WTC11 (cell line): ENCODE results near the gene ABHD6. TPM values are rescaled to one million over a fixed set of nuclear protein-coding genes. Genes with fewer than 3 reads are reported as not detected.

Experiments used
- ATAC-seq: fragments of 200-7000 bp; cut with Tn5 transposase; 2 replicates; pipeline ENCODE4 v1.10.0; 2021; ENCODE audit warnings: mild to moderate bottlenecking, moderate library complexity
- CTCF ChIA-PET: fragments of 300-600 bp; sonication (Branson Sonifier 250); formaldehyde crosslinking; loops from one replicate; lab custom pipeline; 2021; ENCODE audit warnings: antibody characterized with exemption; lab: Charles Lee
- POLR2A ChIA-PET: fragments of 350-600 bp; sonication (Branson Sonifier 250); formaldehyde crosslinking; loops from one replicate; lab custom pipeline; 2021; ENCODE audit warnings: antibody characterized with exemption; lab: Charles Lee
- DNase-seq: peaks from one replicate; pipeline ENCODE4 v3.0.0; 2021; ENCODE audit warnings: low spot score
- H3K27ac Mint-ChIP-seq: 2 replicates; pipeline ENCODE4 v1.8.0; 2021; ENCODE audit warnings: mixed read lengths
- H3K27me3 Mint-ChIP-seq: 2 replicates; pipeline ENCODE4 v1.8.0; 2021; ENCODE audit warnings: low read depth, mild to moderate bottlenecking, moderate library complexity, mixed read lengths
- H3K36me3 Mint-ChIP-seq: 2 replicates; pipeline ENCODE4 v1.8.0; 2021; ENCODE audit warnings: mixed read lengths
- H3K4me1 Mint-ChIP-seq: 2 replicates; pipeline ENCODE4 v1.8.0; 2022; ENCODE audit warnings: mixed read lengths
- H3K4me3 Mint-ChIP-seq: 2 replicates; pipeline ENCODE4 v1.8.0; 2021; ENCODE audit warnings: mild to moderate bottlenecking, moderate library complexity, mixed read lengths
- H3K9me3 Mint-ChIP-seq: 2 replicates; pipeline ENCODE4 v1.8.0; 2021; ENCODE audit warnings: mixed read lengths
- CREM ChIP-seq: sonication (generic); formaldehyde crosslinking; IDR thresholded peaks from 2 replicates; pipeline ENCODE4 v1.8.1; 2022; ENCODE audit warnings: mild to moderate bottlenecking, missing genetic modification reagents, moderate library complexity
- ELF4 ChIP-seq: sonication (generic); formaldehyde crosslinking; IDR thresholded peaks from 2 replicates; pipeline ENCODE4 v1.8.1; 2022; ENCODE audit warnings: low read depth, mild to moderate bottlenecking, moderate library complexity, missing genetic modification reagents
- GABPB1 ChIP-seq: sonication (generic); formaldehyde crosslinking; IDR thresholded peaks from 2 replicates; pipeline ENCODE4 v1.8.1; 2023; ENCODE audit warnings: mild to moderate bottlenecking, missing genetic modification reagents
- GTF2I ChIP-seq: fragments of 250-450 bp; sonication (Bioruptor Pico); conservative IDR thresholded peaks from 2 replicates; pipeline ENCODE4 v1.4.0; 2021; ENCODE audit warnings: mild to moderate bottlenecking
- HMGA2 ChIP-seq: fragments of 250-450 bp; sonication (Bioruptor Pico); IDR thresholded peaks from 2 replicates; pipeline ENCODE4 v1.4.0; 2021; ENCODE audit warnings: mild to moderate bottlenecking, moderate library complexity
- IRF2 ChIP-seq: sonication (generic); formaldehyde crosslinking; IDR thresholded peaks from 2 replicates; pipeline ENCODE4 v1.8.0; 2022; ENCODE audit warnings: low read depth, missing genetic modification reagents, borderline replicate concordance
- SMAD4 ChIP-seq: sonication (generic); formaldehyde crosslinking; IDR thresholded peaks from 2 replicates; pipeline ENCODE4 v1.8.0; 2022; ENCODE audit warnings: mild to moderate bottlenecking, missing genetic modification reagents
- SOX15 ChIP-seq: fragments of 250-450 bp; sonication (Bioruptor Pico); IDR thresholded peaks from 2 replicates; pipeline ENCODE4 v1.9.0; 2021; ENCODE audit warnings: mild to moderate bottlenecking
- USF2 ChIP-seq: sonication (generic); formaldehyde crosslinking; IDR thresholded peaks from 2 replicates; pipeline ENCODE4 v1.8.1; 2023; ENCODE audit warnings: mild to moderate bottlenecking, missing genetic modification reagents, moderate library complexity
- ZSCAN18 ChIP-seq: fragments of 250-450 bp; sonication (Bioruptor Pico); IDR thresholded peaks from 2 replicates; pipeline ENCODE4 v2.1.2; 2022; ENCODE audit warnings: mild to moderate bottlenecking, moderate library complexity
- total RNA-seq: library from RNA; stranded (reverse); gene quantifications from 3 replicates; pipeline ENCODE4 v1.2.3, GENCODE V29; 2021
- TF ChIP-seq, protein P1 (sequence below): sonication (generic); formaldehyde crosslinking; IDR thresholded peaks from 2 replicates; pipeline ENCODE4 v1.8.1; 2023; ENCODE audit warnings: mild to moderate bottlenecking, missing genetic modification reagents
- TF ChIP-seq, protein P2 (sequence below): sonication (generic); formaldehyde crosslinking; IDR thresholded peaks from 2 replicates; pipeline ENCODE4 v1.8.1; 2023; ENCODE audit warnings: mild to moderate bottlenecking, missing genetic modification reagents, moderate library complexity
- TF ChIP-seq, protein P3 (sequence below): fragments of 250-450 bp; sonication (Bioruptor Pico); IDR thresholded peaks from 2 replicates; pipeline ENCODE4 v1.9.0; 2021; ENCODE audit warnings: mild to moderate bottlenecking
- TF ChIP-seq, protein P4 (sequence below): fragments of 250-450 bp; sonication (Bioruptor Pico); IDR thresholded peaks from 2 replicates; pipeline ENCODE4 v1.9.0; 2021; ENCODE audit warnings: mild to moderate bottlenecking, borderline replicate concordance
- TF ChIP-seq, protein P5 (sequence below): sonication (generic); formaldehyde crosslinking; IDR thresholded peaks from 2 replicates; pipeline ENCODE4 v1.8.0; 2022; ENCODE audit warnings: mild to moderate bottlenecking, missing genetic modification reagents
- TF ChIP-seq, protein P6 (sequence below): sonication (generic); formaldehyde crosslinking; IDR thresholded peaks from 2 replicates; pipeline ENCODE4 v1.8.1; 2023; ENCODE audit warnings: mild to moderate bottlenecking, missing genetic modification reagents

The ABHD6 gene
- total RNA-seq, 1 experiment from 2014 or later: 5.4 TPM

GRCh38 chr3:58243976-58244585 is 6.5 kb downstream of the ABHD6 start (continued):
- TF ChIP-seq, protein P1, sequence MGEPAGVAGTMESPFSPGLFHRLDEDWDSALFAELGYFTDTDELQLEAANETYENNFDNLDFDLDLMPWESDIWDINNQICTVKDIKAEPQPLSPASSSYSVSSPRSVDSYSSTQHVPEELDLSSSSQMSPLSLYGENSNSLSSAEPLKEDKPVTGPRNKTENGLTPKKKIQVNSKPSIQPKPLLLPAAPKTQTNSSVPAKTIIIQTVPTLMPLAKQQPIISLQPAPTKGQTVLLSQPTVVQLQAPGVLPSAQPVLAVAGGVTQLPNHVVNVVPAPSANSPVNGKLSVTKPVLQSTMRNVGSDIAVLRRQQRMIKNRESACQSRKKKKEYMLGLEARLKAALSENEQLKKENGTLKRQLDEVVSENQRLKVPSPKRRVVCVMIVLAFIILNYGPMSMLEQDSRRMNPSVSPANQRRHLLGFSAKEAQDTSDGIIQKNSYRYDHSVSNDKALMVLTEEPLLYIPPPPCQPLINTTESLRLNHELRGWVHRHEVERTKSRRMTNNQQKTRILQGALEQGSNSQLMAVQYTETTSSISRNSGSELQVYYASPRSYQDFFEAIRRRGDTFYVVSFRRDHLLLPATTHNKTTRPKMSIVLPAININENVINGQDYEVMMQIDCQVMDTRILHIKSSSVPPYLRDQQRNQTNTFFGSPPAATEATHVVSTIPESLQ (CRISPR knock-in tag): no peak

GRCh38 chr3:58246148-58247047 is 8.8 kb downstream of the ABHD6 start:
- H3K27me3 Mint-ChIP-seq: no peaks in the 10 kb centered on the region; the same call in 1 of the 2 replicates
- TF ChIP-seq IRF2 (no peak), ELF4 (CRISPR knock-in tag) (no peak), GTF2I (no peak), GABPB1 (CRISPR knock-in tag) (no peak), SMAD4 (CRISPR knock-in tag) (no peak), SOX15 (CRISPR knock-in tag) (no peak), CREM (CRISPR knock-in tag) (no peak), USF2 (CRISPR knock-in tag) (no peak), HMGA2 (CRISPR knock-in tag) (no peak), ZSCAN18 (CRISPR knock-in tag) (no peak)
- TF ChIP-seq, protein P2, sequence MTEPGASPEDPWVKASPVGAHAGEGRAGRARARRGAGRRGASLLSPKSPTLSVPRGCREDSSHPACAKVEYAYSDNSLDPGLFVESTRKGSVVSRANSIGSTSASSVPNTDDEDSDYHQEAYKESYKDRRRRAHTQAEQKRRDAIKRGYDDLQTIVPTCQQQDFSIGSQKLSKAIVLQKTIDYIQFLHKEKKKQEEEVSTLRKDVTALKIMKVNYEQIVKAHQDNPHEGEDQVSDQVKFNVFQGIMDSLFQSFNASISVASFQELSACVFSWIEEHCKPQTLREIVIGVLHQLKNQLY (CRISPR knock-in tag): no peak
- TF ChIP-seq, protein P3, sequence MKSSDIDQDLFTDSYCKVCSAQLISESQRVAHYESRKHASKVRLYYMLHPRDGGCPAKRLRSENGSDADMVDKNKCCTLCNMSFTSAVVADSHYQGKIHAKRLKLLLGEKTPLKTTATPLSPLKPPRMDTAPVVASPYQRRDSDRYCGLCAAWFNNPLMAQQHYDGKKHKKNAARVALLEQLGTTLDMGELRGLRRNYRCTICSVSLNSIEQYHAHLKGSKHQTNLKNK (CRISPR knock-in tag): no peak
- TF ChIP-seq, protein P4, sequence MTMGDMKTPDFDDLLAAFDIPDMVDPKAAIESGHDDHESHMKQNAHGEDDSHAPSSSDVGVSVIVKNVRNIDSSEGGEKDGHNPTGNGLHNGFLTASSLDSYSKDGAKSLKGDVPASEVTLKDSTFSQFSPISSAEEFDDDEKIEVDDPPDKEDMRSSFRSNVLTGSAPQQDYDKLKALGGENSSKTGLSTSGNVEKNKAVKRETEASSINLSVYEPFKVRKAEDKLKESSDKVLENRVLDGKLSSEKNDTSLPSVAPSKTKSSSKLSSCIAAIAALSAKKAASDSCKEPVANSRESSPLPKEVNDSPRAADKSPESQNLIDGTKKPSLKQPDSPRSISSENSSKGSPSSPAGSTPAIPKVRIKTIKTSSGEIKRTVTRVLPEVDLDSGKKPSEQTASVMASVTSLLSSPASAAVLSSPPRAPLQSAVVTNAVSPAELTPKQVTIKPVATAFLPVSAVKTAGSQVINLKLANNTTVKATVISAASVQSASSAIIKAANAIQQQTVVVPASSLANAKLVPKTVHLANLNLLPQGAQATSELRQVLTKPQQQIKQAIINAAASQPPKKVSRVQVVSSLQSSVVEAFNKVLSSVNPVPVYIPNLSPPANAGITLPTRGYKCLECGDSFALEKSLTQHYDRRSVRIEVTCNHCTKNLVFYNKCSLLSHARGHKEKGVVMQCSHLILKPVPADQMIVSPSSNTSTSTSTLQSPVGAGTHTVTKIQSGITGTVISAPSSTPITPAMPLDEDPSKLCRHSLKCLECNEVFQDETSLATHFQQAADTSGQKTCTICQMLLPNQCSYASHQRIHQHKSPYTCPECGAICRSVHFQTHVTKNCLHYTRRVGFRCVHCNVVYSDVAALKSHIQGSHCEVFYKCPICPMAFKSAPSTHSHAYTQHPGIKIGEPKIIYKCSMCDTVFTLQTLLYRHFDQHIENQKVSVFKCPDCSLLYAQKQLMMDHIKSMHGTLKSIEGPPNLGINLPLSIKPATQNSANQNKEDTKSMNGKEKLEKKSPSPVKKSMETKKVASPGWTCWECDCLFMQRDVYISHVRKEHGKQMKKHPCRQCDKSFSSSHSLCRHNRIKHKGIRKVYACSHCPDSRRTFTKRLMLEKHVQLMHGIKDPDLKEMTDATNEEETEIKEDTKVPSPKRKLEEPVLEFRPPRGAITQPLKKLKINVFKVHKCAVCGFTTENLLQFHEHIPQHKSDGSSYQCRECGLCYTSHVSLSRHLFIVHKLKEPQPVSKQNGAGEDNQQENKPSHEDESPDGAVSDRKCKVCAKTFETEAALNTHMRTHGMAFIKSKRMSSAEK (CRISPR knock-in tag): no peak
- TF ChIP-seq, protein P5, sequence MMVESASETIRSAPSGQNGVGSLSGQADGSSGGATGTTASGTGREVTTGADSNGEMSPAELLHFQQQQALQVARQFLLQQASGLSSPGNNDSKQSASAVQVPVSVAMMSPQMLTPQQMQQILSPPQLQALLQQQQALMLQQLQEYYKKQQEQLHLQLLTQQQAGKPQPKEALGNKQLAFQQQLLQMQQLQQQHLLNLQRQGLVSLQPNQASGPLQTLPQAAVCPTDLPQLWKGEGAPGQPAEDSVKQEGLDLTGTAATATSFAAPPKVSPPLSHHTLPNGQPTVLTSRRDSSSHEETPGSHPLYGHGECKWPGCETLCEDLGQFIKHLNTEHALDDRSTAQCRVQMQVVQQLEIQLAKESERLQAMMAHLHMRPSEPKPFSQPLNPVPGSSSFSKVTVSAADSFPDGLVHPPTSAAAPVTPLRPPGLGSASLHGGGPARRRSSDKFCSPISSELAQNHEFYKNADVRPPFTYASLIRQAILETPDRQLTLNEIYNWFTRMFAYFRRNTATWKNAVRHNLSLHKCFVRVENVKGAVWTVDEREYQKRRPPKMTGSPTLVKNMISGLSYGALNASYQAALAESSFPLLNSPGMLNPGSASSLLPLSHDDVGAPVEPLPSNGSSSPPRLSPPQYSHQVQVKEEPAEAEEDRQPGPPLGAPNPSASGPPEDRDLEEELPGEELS: no peak
- TF ChIP-seq, protein P6, sequence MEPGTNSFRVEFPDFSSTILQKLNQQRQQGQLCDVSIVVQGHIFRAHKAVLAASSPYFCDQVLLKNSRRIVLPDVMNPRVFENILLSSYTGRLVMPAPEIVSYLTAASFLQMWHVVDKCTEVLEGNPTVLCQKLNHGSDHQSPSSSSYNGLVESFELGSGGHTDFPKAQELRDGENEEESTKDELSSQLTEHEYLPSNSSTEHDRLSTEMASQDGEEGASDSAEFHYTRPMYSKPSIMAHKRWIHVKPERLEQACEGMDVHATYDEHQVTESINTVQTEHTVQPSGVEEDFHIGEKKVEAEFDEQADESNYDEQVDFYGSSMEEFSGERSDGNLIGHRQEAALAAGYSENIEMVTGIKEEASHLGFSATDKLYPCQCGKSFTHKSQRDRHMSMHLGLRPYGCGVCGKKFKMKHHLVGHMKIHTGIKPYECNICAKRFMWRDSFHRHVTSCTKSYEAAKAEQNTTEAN (CRISPR knock-in tag): no peak
- TF ChIP-seq, protein P1 (CRISPR knock-in tag): no peak
- TF ChIP-seq, all 79 proteins: peak for 0
- no peak overlapping the region for H3K4me3 Mint-ChIP-seq
- no peak overlapping the region for H3K27ac Mint-ChIP-seq
- no peaks in the 10 kb centered on the region for H3K36me3 Mint-ChIP-seq
- CTCF ChIA-PET: no interaction called here
- H3K4me1 Mint-ChIP-seq: peaks cover 6% of the 10 kb centered on the region
- DNase-seq: no peak
- H3K9me3 Mint-ChIP-seq: no peaks in the 10 kb centered on the region
- ATAC-seq: no peak
- POLR2A ChIA-PET: no interaction called here
